K562 (cell line): ENCODE measurements around the gene SYVN1. TPM values are rescaled to one million over a fixed set of nuclear protein-coding genes. Genes with fewer than 3 reads are reported as not detected.

Source experiments
- ATAC-seq: fragments of 200-7000 bp; cut with Tn5 transposase; 3 replicates; pipeline ENCODE4 v1.9.1; 2020; ENCODE audit warnings: moderate library complexity
- BruUV-seq: library from RNA; stranded (reverse); fragments of 400-500 nt; replicated peaks from 2 replicates; lab custom pipeline; 2021; lab: Mats Ljungman, UMichigan
- CTCF ChIA-PET: fragments of 300-600 bp; formaldehyde crosslinking; extraction: SDS; loops from one replicate; lab custom pipeline; 2021; ENCODE audit warnings: low intra/inter-chr PET ratio; lab: Yijun Ruan, JAX
- POLR2A ChIA-PET: fragments of 300-600, 350-650 bp; sonication (Branson Sonifier 250); formaldehyde crosslinking; extraction: SDS; loops from one replicate; lab custom pipeline; 2021; ENCODE audit warnings: antibody characterized with exemption, inconsistent platforms; lab: Yijun Ruan, JAX
- DNase-seq, 4 experiments: peaks; one replicate each; pipeline versions ENCODE4 v3.0.0 to v3.0.0-alpha.2; 2011 to 2018; ENCODE audit warnings: low spot score in 3 of 4, mixed read lengths in 3 of 4; ENCODE audit errors: extremely low read depth in 1 of 4
- FAIRE-seq: peaks from 2 replicates; lab custom pipeline; 2011; peaks lifted over from hg19 to GRCh38; lab: Jason Lieb, UNC
- H2AFZ ChIP-seq: 2 replicates; pipeline ENCODE4 v1.6.0; 2011; ENCODE audit warnings: low read depth, low read length, control low read depth, inconsistent platforms
- H3K27ac ChIP-seq: fragments of 200-600 bp; 3 replicates; pipeline ENCODE4 v1.8.0; 2011; ENCODE audit warnings: low read depth, mild to moderate bottlenecking, control low read depth, inconsistent platforms, low read length, moderate library complexity, mixed read lengths; ENCODE audit errors: extremely low read depth
- H3K27me3 ChIP-seq, 2 experiments: fragments of 300-600 bp in 1 of 2; 2 replicates in 1 of 2; 3 replicates in 1 of 2; pipeline versions ENCODE4 v1.6.0 to v1.8.0; 2011; ENCODE audit warnings: inconsistent platforms in 2 of 2, low read length in 2 of 2, mild to moderate bottlenecking in 1 of 2, mixed read lengths in 1 of 2, moderate library complexity in 1 of 2; ENCODE audit not compliant: control insufficient read depth in 2 of 2, insufficient read depth in 2 of 2
- H3K36me3 ChIP-seq: fragments of 300-600 bp; 3 replicates; pipeline ENCODE4 v1.8.0; 2011; ENCODE audit warnings: mild to moderate bottlenecking, low read length, inconsistent platforms; ENCODE audit not compliant: control insufficient read depth, insufficient read depth
- H3K4me1 ChIP-seq, 2 experiments: fragments of 200-600 bp in 1 of 2; replicated peaks in 1 of 2; 2 replicates in 1 of 2; 3 replicates in 1 of 2; pipeline versions ENCODE4 v1.5.1 to v1.8.0; 2011; ENCODE audit warnings: inconsistent platforms in 2 of 2, low read length in 2 of 2, mild to moderate bottlenecking in 1 of 2, mixed read lengths in 1 of 2, moderate library complexity in 1 of 2; ENCODE audit not compliant: control insufficient read depth in 2 of 2, insufficient read depth in 2 of 2
- H3K4me2 ChIP-seq: 2 replicates; pipeline ENCODE4 v1.6.1; 2011; ENCODE audit warnings: low read length, control low read depth, inconsistent platforms, mixed read lengths; ENCODE audit not compliant: insufficient read depth
- H3K4me3 ChIP-seq: fragments of 200-600 bp; sonication (generic), shearing (Covaris generic); 2 replicates; pipeline ENCODE4 v1.5.1; 2016; ENCODE audit warnings: control low read depth, inconsistent platforms
- H3K79me2 ChIP-seq: fragments of 200-600 bp; 3 replicates; pipeline ENCODE4 v1.8.0; 2011; ENCODE audit warnings: low read length, inconsistent platforms; ENCODE audit not compliant: control insufficient read depth, insufficient read depth
- H3K9ac ChIP-seq, 2 experiments: 2 replicates each; pipeline versions ENCODE4 v1.6.0 to v1.6.1; 2011; ENCODE audit warnings: low read depth in 2 of 2, low read length in 2 of 2, control low read depth in 1 of 2, inconsistent platforms in 1 of 2, mild to moderate bottlenecking in 1 of 2, mixed read lengths in 1 of 2; ENCODE audit not compliant: insufficient read depth in 1 of 2
- H3K9me1 ChIP-seq: one replicate; pipeline ENCODE4 v1.6.0; 2011; ENCODE audit warnings: inconsistent platforms, mild to moderate bottlenecking, low read length, moderate library complexity; ENCODE audit not compliant: control insufficient read depth, insufficient read depth
- H3K9me3 ChIP-seq: replicated peaks from 2 replicates; pipeline ENCODE4 v1.5.1; 2011; ENCODE audit warnings: low read depth, low read length, inconsistent platforms; ENCODE audit not compliant: control insufficient read depth, insufficient read depth
- H4K20me1 ChIP-seq: replicated peaks from 2 replicates; pipeline ENCODE4 v1.6.1; 2011; ENCODE audit warnings: low read length, inconsistent platforms, mixed read lengths; ENCODE audit not compliant: control insufficient read depth, insufficient read depth
- MEIS2 ChIP-seq: fragments of 450-650 bp; IDR thresholded peaks from 2 replicates; pipeline ENCODE4 v1.6.1; 2014; ENCODE audit warnings: mild to moderate bottlenecking; ENCODE audit not compliant: partially characterized antibody
- NR1H2 ChIP-seq: sonication (generic); formaldehyde crosslinking; IDR thresholded peaks from 2 replicates; pipeline ENCODE4 v1.4.0; 2020; ENCODE audit warnings: mild to moderate bottlenecking, missing genetic modification reagents
- U2AF2 ChIP-seq: fragments of 200-400 bp; formaldehyde crosslinking; optimal IDR thresholded peaks from 2 replicates; pipeline ENCODE3; 2017; ENCODE audit warnings: low read depth, mild to moderate bottlenecking, low read length
- ZNF263 ChIP-seq: sonication (generic); formaldehyde crosslinking; IDR thresholded peaks from 2 replicates; pipeline ENCODE4 v1.8.0; 2022; ENCODE audit warnings: mild to moderate bottlenecking, missing genetic modification reagents, borderline replicate concordance
- ZNF551 ChIP-seq: fragments of 250-450 bp; sonication (Bioruptor Pico); IDR thresholded peaks from 2 replicates; pipeline ENCODE4 v1.5.0; 2021; ENCODE audit warnings: mild to moderate bottlenecking, moderate library complexity
- ZNF561 ChIP-seq: fragments of 450-650 bp; formaldehyde crosslinking; conservative IDR thresholded peaks from 2 replicates; pipeline ENCODE4 v1.4.0; 2020; ENCODE audit warnings: mild to moderate bottlenecking, moderate library complexity
- WGBS: fragments of 100-300 bp; shearing (Covaris generic); methylation state at CpG from one replicate; pipeline ENCODE4 v1.1.6; 2016; ENCODE audit warnings: low coverage, mixed read lengths; ENCODE audit not compliant: insufficient coverage; ENCODE audit errors: missing lambda C conversion rate; 5-methylcytosine and 5-hydroxymethylcytosine counted together
- in situ Hi-C: fragments of 300-500 bp; cut with MboI; formaldehyde crosslinking; loops from 4 replicates; pipeline ENCODE4 v1.15.0; 2018; ENCODE audit warnings: inconsistent platforms, mixed read lengths
- intact Hi-C: fragments of 100-400 bp; cut with micrococcal nuclease; formaldehyde crosslinking; loops from 2 replicates; pipeline ENCODE4 v1.14.2; 2022
- polyA plus RNA-seq, 8 experiments: library from polyadenylated mRNA; depleted of rRNA in 4 of 8; stranded (reverse) in 5 of 8; unstranded in 3 of 8; fragments of >200 nt; fragmentation: Nextera tagmentation in 2 of 8; fragmentation: Illumina TruSeq in 1 of 8; extraction: Ambion mirVana in 2 of 8; extraction: Trizol in 1 of 8; gene quantifications; 2 replicates each; pipeline versions ENCODE4 v1.2.1 to v1.2.3, GENCODE V29; 2011 to 2014; ENCODE audit warnings: inconsistent platforms in 1 of 8, missing spikeins in 1 of 8
- total RNA-seq, 7 experiments: library from RNA; depleted of rRNA in 6 of 7; stranded (reverse); fragments of >200 nt in 6 of 7; fragmentation: Illumina TruSeq in 2 of 7; extraction: Trizol in 2 of 7; gene quantifications; 2 replicates each; pipeline versions ENCODE4 v1.2.1 to v1.2.3, GENCODE V29; 2011 to 2021; ENCODE audit warnings: low replicate concordance in 1 of 7
- TF ChIP-seq, protein P1 (sequence below): fragments of 450-650 bp; formaldehyde crosslinking; IDR thresholded peaks from 2 replicates; pipeline ENCODE4 v1.4.0; 2020; ENCODE audit warnings: mild to moderate bottlenecking, moderate library complexity

Gene SYVN1
- total and polyA plus RNA-seq, 9 of the 15 experiments (the other 6 are each of a cell fraction or from before 2014, with no cell fraction given) = 0.41 to 47.4 (median 9.9) TPM

DNA sequence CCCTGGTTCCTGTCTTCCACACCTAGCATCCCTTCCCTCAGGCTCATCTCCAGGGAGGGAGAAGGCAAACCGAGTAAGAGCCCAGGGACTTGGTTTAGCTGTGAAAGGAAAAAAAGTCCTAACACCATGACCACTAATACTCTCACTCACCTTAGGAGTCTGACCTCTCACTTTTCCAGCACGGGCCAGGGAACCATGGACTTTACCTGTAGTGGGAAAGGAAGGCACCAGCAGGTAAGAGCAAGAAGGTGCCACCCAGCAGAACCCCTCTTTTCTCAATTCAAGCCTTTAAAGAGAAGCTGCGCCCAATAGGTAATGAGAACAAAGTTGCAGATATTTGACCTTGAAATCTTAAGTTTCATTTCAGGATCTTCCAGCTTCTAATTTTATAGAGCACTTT, 13.5 kb downstream of the SYVN1 start:
- Histone ChIP-seq H3K36me3 (peaks cover 71% of the 10 kb centered on the region), H3K79me2 (peaks cover 73% of the 10 kb centered on the region), H4K20me1 (peaks cover 4% of the 10 kb centered on the region; the same call in 1 of the 2 replicates), H3K4me1 (peaks cover 21 to 34% of the 10 kb centered on the region in 2 experiments; a peak in 4 of 5 replicates), H2AFZ (no peak overlapping the region), H3K27me3 (no peaks in the 10 kb centered on the region), H3K4me3 (peak overlapping the region; percentile 98), H3K9ac (peak overlapping the region; percentile 98; a peak in 3 of 4 replicates), H3K27ac (peak overlapping the region; percentile 96), H3K9me3 (no peaks in the 10 kb centered on the region), H3K4me2 (peak overlapping the region; percentile 100), H3K9me1 (no peaks in the 10 kb centered on the region)
- ATAC-seq = no peak
- DNase-seq = peak in 1 of 4 experiments; percentile 3
- ChIA-PET POLR2A (interaction anchor here (0.6 to 9.5 kb wide), 11 partner anchors 9 to 738 kb away, joined by 3 to 182 read pairs (median 3); partner anchors contain the start of genes CAPN1, SPDYC, SYVN1 and TM7SF2), CTCF (interaction anchor here (1.1 kb wide), 1 partner anchor 107 kb away, joined by 3 read pairs; the partner anchor contains the start of gene ARL2)
- intact Hi-C loops = no loop called here
- WGBS = 57% methylated on average over 3 of the region's 3 CpGs
- in situ Hi-C loops = no loop called here
- BruUV-seq = no TSS peak
- TF ChIP-seq ZNF551 (CRISPR knock-in tag) = no peak
- TF ChIP-seq MEIS2 = no peak
- TF ChIP-seq ZNF263 = 0 out of 2 replicates have a peak, but pooled peaks have one; percentile 7
- TF ChIP-seq U2AF2 = no peak
- no peak for TF ChIP-seq NR1H2 (CRISPR knock-in tag)
- no peak for TF ChIP-seq ZNF561 (CRISPR knock-in tag)
- TF ChIP-seq, protein P1, sequence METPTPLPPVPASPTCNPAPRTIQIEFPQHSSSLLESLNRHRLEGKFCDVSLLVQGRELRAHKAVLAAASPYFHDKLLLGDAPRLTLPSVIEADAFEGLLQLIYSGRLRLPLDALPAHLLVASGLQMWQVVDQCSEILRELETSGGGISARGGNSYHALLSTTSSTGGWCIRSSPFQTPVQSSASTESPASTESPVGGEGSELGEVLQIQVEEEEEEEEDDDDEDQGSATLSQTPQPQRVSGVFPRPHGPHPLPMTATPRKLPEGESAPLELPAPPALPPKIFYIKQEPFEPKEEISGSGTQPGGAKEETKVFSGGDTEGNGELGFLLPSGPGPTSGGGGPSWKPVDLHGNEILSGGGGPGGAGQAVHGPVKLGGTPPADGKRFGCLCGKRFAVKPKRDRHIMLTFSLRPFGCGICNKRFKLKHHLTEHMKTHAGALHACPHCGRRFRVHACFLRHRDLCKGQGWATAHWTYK (CRISPR knock-in tag) = no peak
- FAIRE-seq = no peak
